AG04449 (cell line): ENCODE measurements around the gene MAD1L1.

Experiments
- CTCF ChIA-PET: fragments of 350-600 bp; formaldehyde crosslinking; extraction: SDS; loops from one replicate; lab custom pipeline; 2021; ENCODE audit warnings: antibody characterized with exemption; lab: Yijun Ruan, JAX
- POLR2A ChIA-PET: fragments of 400-600, 350-600 bp; formaldehyde crosslinking; extraction: SDS; loops from one replicate; lab custom pipeline; 2020; ENCODE audit warnings: antibody characterized with exemption, inconsistent platforms; lab: Yijun Ruan, JAX
- DNase-seq: peaks from one replicate; pipeline ENCODE4 v3.0.0-alpha.2; 2010; ENCODE audit warnings: low read depth, low spot score
- H3K4me3 ChIP-seq: 2 replicates; pipeline ENCODE4 v1.5.1; 2011; ENCODE audit warnings: low read depth, mild to moderate bottlenecking, control low read depth, low read length
- TF ChIP-seq, protein P1 (sequence below): IDR thresholded peaks from one replicate; pipeline ENCODE4 v1.5.1; 2011; ENCODE audit warnings: mild to moderate bottlenecking, moderate library complexity, low read length, control low read depth, inconsistent platforms; ENCODE audit not compliant: insufficient read depth; ENCODE audit errors: missing control alignments

MAD1L1 gene

DNA sequence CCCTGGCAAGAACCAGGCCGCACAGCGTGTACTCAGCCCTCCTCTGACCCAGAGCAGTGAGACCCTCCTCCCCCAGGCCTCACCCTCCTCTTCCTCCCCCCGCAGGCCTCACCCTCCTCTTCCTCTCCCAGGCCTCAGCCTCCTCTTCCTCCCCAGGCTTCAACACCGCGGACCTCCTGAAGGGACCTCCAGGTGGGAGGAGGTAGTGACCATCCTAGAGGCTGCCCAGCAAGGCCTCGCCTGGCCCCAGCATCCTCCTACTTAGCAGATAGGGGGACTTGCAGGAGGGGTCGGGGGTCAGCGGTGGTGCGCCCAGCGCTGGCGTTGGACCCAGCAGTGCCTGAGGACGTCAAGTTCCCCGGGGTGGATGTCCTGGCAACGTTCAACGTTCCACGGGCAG is 291.9 kb downstream of the MAD1L1 start:
- no peak overlapping the region for H3K4me3 ChIP-seq
- CTCF ChIA-PET, result no interaction called here
- POLR2A ChIA-PET, result no interaction called here
- DNase-seq, result no peak
- TF ChIP-seq, protein P1, sequence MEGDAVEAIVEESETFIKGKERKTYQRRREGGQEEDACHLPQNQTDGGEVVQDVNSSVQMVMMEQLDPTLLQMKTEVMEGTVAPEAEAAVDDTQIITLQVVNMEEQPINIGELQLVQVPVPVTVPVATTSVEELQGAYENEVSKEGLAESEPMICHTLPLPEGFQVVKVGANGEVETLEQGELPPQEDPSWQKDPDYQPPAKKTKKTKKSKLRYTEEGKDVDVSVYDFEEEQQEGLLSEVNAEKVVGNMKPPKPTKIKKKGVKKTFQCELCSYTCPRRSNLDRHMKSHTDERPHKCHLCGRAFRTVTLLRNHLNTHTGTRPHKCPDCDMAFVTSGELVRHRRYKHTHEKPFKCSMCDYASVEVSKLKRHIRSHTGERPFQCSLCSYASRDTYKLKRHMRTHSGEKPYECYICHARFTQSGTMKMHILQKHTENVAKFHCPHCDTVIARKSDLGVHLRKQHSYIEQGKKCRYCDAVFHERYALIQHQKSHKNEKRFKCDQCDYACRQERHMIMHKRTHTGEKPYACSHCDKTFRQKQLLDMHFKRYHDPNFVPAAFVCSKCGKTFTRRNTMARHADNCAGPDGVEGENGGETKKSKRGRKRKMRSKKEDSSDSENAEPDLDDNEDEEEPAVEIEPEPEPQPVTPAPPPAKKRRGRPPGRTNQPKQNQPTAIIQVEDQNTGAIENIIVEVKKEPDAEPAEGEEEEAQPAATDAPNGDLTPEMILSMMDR, result no peak

DNA sequence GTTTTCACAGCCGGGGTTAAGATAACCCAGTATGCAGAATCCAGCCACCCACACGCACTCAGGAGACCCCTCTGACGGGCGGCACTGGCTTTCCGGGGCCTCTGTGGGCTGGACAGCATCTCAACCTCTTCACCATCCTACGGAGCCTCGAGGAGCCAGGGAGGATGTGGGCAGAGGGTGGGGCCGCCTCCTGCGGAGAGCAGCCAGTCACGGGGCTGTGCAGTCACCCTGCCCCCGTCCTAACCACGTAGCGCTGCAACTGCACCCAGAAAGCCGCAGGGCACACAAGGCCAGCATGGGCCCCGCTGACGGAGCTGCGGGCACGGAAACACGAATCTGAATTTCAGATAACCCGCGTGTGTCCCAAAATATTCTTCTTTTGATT is 292.4 kb downstream of the MAD1L1 start:
- TF ChIP-seq, protein P1, result no peak
- ChIA-PET CTCF (no interaction called here), POLR2A (no interaction called here)
- H3K4me3 ChIP-seq, result no peak overlapping the region
- no peak for DNase-seq

DNA sequence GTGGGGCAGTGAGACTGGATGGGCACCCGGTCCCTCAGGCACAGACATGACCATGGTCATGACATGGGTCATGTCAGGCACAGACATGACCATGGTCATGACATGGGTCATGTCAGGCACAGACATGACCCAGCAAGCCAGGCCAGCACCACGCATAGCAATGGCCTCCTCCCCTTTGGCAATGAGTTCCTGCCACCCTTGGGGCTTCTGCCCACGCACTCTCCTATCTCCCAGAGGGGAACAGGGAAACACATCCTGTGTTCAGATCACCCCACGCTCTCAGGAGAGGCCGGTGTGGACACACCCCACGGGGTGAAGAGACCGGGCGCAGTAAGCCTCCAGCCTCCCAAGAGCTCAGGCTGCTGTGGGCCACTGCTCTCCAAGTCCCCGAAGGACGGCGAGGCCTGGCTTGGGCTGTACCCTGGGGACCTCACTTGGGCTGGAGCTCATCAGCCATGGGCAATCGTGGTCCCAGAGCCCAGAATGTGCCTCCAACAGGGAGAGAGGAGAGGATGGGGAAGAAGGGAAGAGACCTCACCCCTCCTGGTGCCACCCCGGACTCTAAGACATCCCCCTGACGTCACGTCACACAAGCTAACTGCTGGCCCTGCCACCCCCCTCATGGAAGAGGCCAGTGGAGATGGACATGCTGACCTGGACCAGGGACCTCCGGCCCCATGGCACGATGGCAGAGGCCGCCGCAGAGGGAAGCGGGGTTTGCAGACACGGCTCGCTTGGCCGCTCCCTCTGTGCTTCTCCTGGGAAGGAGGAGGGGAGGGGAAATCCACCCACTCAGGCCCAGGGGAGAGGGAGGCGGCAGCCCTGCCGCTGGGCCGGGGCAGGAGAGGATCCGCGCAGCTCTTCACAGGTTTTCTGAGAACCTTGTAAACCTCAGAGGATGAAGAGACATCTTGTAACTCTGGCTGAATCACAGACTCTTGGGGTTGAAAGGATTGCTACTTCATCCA is 293.0 kb downstream of the MAD1L1 start:
- TF ChIP-seq, protein P1, result no peak
- no peak overlapping the region for H3K4me3 ChIP-seq
- ChIA-PET POLR2A (no interaction called here), CTCF (no interaction called here)
- no peak for DNase-seq

DNA sequence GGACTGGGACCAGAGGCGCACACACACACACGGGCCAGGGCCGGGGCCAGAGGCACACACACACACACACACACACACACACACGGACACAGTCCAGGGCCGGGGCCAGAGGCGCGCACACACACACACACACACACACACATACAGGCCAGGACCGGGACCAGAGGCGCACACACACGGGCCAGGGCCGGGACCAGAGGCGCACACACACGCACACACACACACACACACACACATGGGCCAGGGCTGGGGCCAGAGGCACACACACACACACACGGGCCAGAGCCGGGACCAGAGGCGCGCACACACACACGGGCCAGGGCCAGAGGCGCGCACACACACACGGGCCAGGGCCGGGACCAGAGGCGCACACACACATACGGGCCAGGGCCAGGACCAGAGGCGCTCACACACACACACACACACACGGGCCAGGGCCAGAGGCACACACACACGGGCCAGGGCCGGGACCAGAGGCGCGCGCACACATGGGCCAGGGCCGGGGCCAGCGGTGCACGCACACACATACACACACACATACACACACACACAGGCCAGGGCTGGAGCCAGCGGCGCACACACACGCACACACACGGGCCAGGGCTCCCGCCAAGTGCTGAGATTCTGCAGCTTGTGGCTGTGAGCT is 293.8 kb downstream of the MAD1L1 start:
- no peak for DNase-seq
- H3K4me3 ChIP-seq, result no peak overlapping the region
- POLR2A ChIA-PET, result no interaction called here
- TF ChIP-seq, protein P1, result no peak
- CTCF ChIA-PET, result no interaction called here

DNA sequence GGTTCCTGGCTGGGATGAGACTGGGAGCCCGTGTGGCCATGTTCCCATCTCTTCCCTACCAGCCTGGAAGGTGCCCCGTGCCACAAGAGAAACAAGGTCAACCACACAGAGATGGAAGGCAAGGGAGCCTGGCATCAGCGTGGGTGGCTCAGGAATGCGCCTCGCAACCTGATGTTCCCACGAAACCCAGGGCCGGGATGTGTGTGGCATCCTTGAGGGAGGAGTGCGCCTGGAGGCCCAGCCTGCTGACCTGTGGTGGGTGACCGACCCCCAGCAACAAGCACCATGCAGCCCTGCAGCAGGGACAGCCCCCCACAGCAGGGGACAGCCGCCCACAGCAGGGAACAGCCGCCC is 295.5 kb downstream of the MAD1L1 start:
- no peak overlapping the region for H3K4me3 ChIP-seq
- ChIA-PET POLR2A (no interaction called here), CTCF (no interaction called here)
- no peak for DNase-seq
- TF ChIP-seq, protein P1, result no peak

DNA sequence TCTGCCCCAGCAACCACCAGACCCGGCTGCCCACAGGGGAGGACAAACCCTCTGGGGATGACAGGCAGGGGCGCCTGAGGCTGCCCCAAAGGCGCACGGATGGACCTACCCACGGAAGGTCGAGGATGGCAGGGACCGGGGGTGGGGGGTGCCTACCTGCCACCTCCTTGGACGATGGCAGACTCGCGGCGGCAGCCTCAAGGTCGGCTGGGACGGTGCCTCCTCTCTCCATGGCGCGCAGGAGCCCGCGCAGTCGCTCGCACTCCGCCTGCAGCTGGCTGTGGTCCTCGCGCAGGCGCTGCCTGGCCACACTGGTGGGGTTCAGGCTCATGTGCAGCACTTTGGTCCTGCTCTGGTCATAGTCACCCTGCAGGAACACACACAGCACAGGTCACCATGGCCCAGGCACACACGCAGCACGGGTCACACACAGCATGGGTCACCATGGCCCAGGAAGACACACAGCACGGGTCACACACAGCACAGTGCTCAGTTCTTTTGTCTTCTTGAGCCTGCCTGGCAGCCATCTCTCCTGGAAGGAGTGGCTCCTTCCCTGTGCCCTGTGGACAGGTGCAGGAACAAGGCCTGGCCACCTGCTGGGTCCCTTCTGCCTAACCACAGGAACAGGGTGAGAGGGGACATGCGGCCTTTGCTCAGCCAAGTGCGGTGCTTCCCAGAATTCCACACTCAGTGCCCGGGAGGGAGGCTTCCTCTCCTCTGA is 296.1 kb downstream of the MAD1L1 start:
- DNase-seq, result no peak
- POLR2A ChIA-PET, result no interaction called here
- TF ChIP-seq, protein P1, result no peak
- CTCF ChIA-PET, result no interaction called here
- no peak overlapping the region for H3K4me3 ChIP-seq
